K562 (cell line): Measurements from ENCODE around the gene TMEM252. TPM values are rescaled to one million over a fixed set of nuclear protein-coding genes. Genes with fewer than 3 reads are reported as not detected.

Source experiments
- ATAC-seq: fragments of 200-7000 bp; cut with Tn5 transposase; 3 replicates; pipeline ENCODE4 v1.9.1; 2020; ENCODE audit warnings: moderate library complexity
- BruUV-seq: library from RNA; stranded (reverse); fragments of 400-500 nt; replicated peaks from 2 replicates; lab custom pipeline; 2021; lab: Mats Ljungman, UMichigan
- CTCF ChIA-PET: fragments of 300-600 bp; formaldehyde crosslinking; extraction: SDS; loops from one replicate; lab custom pipeline; 2021; ENCODE audit warnings: low intra/inter-chr PET ratio; lab: Yijun Ruan, JAX
- POLR2A ChIA-PET: fragments of 300-600, 350-650 bp; sonication (Branson Sonifier 250); formaldehyde crosslinking; extraction: SDS; loops from one replicate; lab custom pipeline; 2021; ENCODE audit warnings: antibody characterized with exemption, inconsistent platforms; lab: Yijun Ruan, JAX
- DNase-seq, 4 experiments: peaks; one replicate each; pipeline versions ENCODE4 v3.0.0 to v3.0.0-alpha.2; 2011 to 2018; ENCODE audit warnings: low spot score in 3 of 4, mixed read lengths in 3 of 4; ENCODE audit errors: extremely low read depth in 1 of 4
- FAIRE-seq: peaks from 2 replicates; lab custom pipeline; 2011; peaks lifted over from hg19 to GRCh38; lab: Jason Lieb, UNC
- H2AFZ ChIP-seq: 2 replicates; pipeline ENCODE4 v1.6.0; 2011; ENCODE audit warnings: low read depth, low read length, control low read depth, inconsistent platforms
- H3K27ac ChIP-seq: fragments of 200-600 bp; 3 replicates; pipeline ENCODE4 v1.8.0; 2011; ENCODE audit warnings: low read depth, mild to moderate bottlenecking, control low read depth, inconsistent platforms, low read length, moderate library complexity, mixed read lengths; ENCODE audit errors: extremely low read depth
- H3K27me3 ChIP-seq, 2 experiments: fragments of 300-600 bp in 1 of 2; 2 replicates in 1 of 2; 3 replicates in 1 of 2; pipeline versions ENCODE4 v1.6.0 to v1.8.0; 2011; ENCODE audit warnings: inconsistent platforms in 2 of 2, low read length in 2 of 2, mild to moderate bottlenecking in 1 of 2, mixed read lengths in 1 of 2, moderate library complexity in 1 of 2; ENCODE audit not compliant: control insufficient read depth in 2 of 2, insufficient read depth in 2 of 2
- H3K36me3 ChIP-seq: fragments of 300-600 bp; 3 replicates; pipeline ENCODE4 v1.8.0; 2011; ENCODE audit warnings: mild to moderate bottlenecking, low read length, inconsistent platforms; ENCODE audit not compliant: control insufficient read depth, insufficient read depth
- H3K4me1 ChIP-seq, 2 experiments: fragments of 200-600 bp in 1 of 2; replicated peaks in 1 of 2; 2 replicates in 1 of 2; 3 replicates in 1 of 2; pipeline versions ENCODE4 v1.5.1 to v1.8.0; 2011; ENCODE audit warnings: inconsistent platforms in 2 of 2, low read length in 2 of 2, mild to moderate bottlenecking in 1 of 2, mixed read lengths in 1 of 2, moderate library complexity in 1 of 2; ENCODE audit not compliant: control insufficient read depth in 2 of 2, insufficient read depth in 2 of 2
- H3K4me2 ChIP-seq: 2 replicates; pipeline ENCODE4 v1.6.1; 2011; ENCODE audit warnings: low read length, control low read depth, inconsistent platforms, mixed read lengths; ENCODE audit not compliant: insufficient read depth
- H3K4me3 ChIP-seq: fragments of 200-600 bp; sonication (generic), shearing (Covaris generic); 2 replicates; pipeline ENCODE4 v1.5.1; 2016; ENCODE audit warnings: control low read depth, inconsistent platforms
- H3K79me2 ChIP-seq: fragments of 200-600 bp; 3 replicates; pipeline ENCODE4 v1.8.0; 2011; ENCODE audit warnings: low read length, inconsistent platforms; ENCODE audit not compliant: control insufficient read depth, insufficient read depth
- H3K9ac ChIP-seq, 2 experiments: 2 replicates each; pipeline versions ENCODE4 v1.6.0 to v1.6.1; 2011; ENCODE audit warnings: low read depth in 2 of 2, low read length in 2 of 2, control low read depth in 1 of 2, inconsistent platforms in 1 of 2, mild to moderate bottlenecking in 1 of 2, mixed read lengths in 1 of 2; ENCODE audit not compliant: insufficient read depth in 1 of 2
- H3K9me1 ChIP-seq: one replicate; pipeline ENCODE4 v1.6.0; 2011; ENCODE audit warnings: inconsistent platforms, mild to moderate bottlenecking, low read length, moderate library complexity; ENCODE audit not compliant: control insufficient read depth, insufficient read depth
- H3K9me3 ChIP-seq: replicated peaks from 2 replicates; pipeline ENCODE4 v1.5.1; 2011; ENCODE audit warnings: low read depth, low read length, inconsistent platforms; ENCODE audit not compliant: control insufficient read depth, insufficient read depth
- H4K20me1 ChIP-seq: replicated peaks from 2 replicates; pipeline ENCODE4 v1.6.1; 2011; ENCODE audit warnings: low read length, inconsistent platforms, mixed read lengths; ENCODE audit not compliant: control insufficient read depth, insufficient read depth
- ETV1 ChIP-seq: fragments of 450-650 bp; conservative IDR thresholded peaks from 2 replicates; pipeline ENCODE4 v1.6.1; 2016; ENCODE audit warnings: missing genetic modification characterization, control low read depth, low read depth, missing compliant biosample characterization
- KLF1 ChIP-seq: fragments of 450-650 bp; IDR thresholded peaks from 2 replicates; pipeline ENCODE4 v1.6.1; 2016; ENCODE audit warnings: missing genetic modification characterization, missing compliant biosample characterization
- KLF16 ChIP-seq: IDR thresholded peaks from 2 replicates; pipeline ENCODE4 v1.6.1; 2016; ENCODE audit warnings: antibody characterized with exemption
- ZNF431 ChIP-seq: sonication (generic); formaldehyde crosslinking; IDR thresholded peaks from 2 replicates; pipeline ENCODE4 v1.8.0; 2022; ENCODE audit warnings: mild to moderate bottlenecking, missing genetic modification reagents
- ZNF584 ChIP-seq: fragments of 200-800 bp; sonication (Bioruptor generic); IDR thresholded peaks from 2 replicates; pipeline ENCODE4 v1.6.1; 2016; ENCODE audit warnings: low read depth, mild to moderate bottlenecking, missing genetic modification characterization, missing compliant biosample characterization
- WGBS: fragments of 100-300 bp; shearing (Covaris generic); methylation state at CpG from one replicate; pipeline ENCODE4 v1.1.6; 2016; ENCODE audit warnings: low coverage, mixed read lengths; ENCODE audit not compliant: insufficient coverage; ENCODE audit errors: missing lambda C conversion rate; 5-methylcytosine and 5-hydroxymethylcytosine counted together
- in situ Hi-C: fragments of 300-500 bp; cut with MboI; formaldehyde crosslinking; loops from 4 replicates; pipeline ENCODE4 v1.15.0; 2018; ENCODE audit warnings: inconsistent platforms, mixed read lengths
- intact Hi-C: fragments of 100-400 bp; cut with micrococcal nuclease; formaldehyde crosslinking; loops from 2 replicates; pipeline ENCODE4 v1.14.2; 2022
- polyA plus RNA-seq, 8 experiments: library from polyadenylated mRNA; depleted of rRNA in 4 of 8; stranded (reverse) in 5 of 8; unstranded in 3 of 8; fragments of >200 nt; fragmentation: Nextera tagmentation in 2 of 8; fragmentation: Illumina TruSeq in 1 of 8; extraction: Ambion mirVana in 2 of 8; extraction: Trizol in 1 of 8; gene quantifications; 2 replicates each; pipeline versions ENCODE4 v1.2.1 to v1.2.3, GENCODE V29; 2011 to 2014; ENCODE audit warnings: inconsistent platforms in 1 of 8, missing spikeins in 1 of 8
- total RNA-seq, 7 experiments: library from RNA; depleted of rRNA in 6 of 7; stranded (reverse); fragments of >200 nt in 6 of 7; fragmentation: Illumina TruSeq in 2 of 7; extraction: Trizol in 2 of 7; gene quantifications; 2 replicates each; pipeline versions ENCODE4 v1.2.1 to v1.2.3, GENCODE V29; 2011 to 2021; ENCODE audit warnings: low replicate concordance in 1 of 7
- TF ChIP-seq, protein P1 (sequence below): sonication (generic); IDR thresholded peaks from 2 replicates; pipeline ENCODE4 v1.6.1; 2016
- TF ChIP-seq, protein P2 (sequence below), 2 experiments: fragments of 450-650 bp; formaldehyde crosslinking in 1 of 2; IDR thresholded peaks; 2 replicates each; pipeline versions ENCODE4 v1.4.0 to v1.6.1; 2014 to 2020; ENCODE audit warnings: mild to moderate bottlenecking in 2 of 2, borderline replicate concordance in 1 of 2, low read depth in 1 of 2

Gene TMEM252
- total and polyA plus RNA-seq, 9 of the 15 experiments (the other 6 are each of a cell fraction or from before 2014, with no cell fraction given), result not detected

DNA sequence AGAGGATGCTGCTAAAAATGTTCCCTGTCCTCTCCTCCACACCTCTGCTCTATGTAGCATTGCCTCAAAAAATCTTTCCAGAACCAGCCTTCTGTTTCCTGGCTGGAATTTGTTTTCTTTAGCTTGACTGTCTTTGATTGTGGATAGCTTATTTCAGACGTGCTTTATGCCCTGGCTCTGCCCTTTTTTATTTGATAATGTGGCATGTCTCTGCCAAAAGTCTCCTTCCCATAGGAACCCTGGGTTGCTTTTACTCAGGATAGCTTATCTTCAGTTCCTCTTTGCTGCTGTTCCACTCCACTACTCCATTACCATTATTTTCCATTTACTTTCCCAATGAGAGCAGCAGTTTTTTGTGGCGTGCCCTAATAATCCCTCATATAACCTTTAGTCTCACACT lies 885 bp upstream of the TMEM252 start:
- ATAC-seq, result no peak
- H3K27ac ChIP-seq, result no peak overlapping the region
- H3K4me3 ChIP-seq, result no peak overlapping the region
- no peaks in the 10 kb centered on the region for H3K4me1 ChIP-seq
- H4K20me1 ChIP-seq, result no peaks in the 10 kb centered on the region
- H3K79me2 ChIP-seq, result no peaks in the 10 kb centered on the region
- TF ChIP-seq KLF16 (no peak), ZNF431 (CRISPR knock-in tag) (no peak), ZNF584 (CRISPR knock-in tag) (no peak), KLF1 (tag) (no peak), ETV1 (tag) (no peak)
- TF ChIP-seq, protein P1, sequence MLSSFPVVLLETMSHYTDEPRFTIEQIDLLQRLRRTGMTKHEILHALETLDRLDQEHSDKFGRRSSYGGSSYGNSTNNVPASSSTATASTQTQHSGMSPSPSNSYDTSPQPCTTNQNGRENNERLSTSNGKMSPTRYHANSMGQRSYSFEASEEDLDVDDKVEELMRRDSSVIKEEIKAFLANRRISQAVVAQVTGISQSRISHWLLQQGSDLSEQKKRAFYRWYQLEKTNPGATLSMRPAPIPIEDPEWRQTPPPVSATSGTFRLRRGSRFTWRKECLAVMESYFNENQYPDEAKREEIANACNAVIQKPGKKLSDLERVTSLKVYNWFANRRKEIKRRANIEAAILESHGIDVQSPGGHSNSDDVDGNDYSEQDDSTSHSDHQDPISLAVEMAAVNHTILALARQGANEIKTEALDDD, result no peak
- TF ChIP-seq, protein P2, sequence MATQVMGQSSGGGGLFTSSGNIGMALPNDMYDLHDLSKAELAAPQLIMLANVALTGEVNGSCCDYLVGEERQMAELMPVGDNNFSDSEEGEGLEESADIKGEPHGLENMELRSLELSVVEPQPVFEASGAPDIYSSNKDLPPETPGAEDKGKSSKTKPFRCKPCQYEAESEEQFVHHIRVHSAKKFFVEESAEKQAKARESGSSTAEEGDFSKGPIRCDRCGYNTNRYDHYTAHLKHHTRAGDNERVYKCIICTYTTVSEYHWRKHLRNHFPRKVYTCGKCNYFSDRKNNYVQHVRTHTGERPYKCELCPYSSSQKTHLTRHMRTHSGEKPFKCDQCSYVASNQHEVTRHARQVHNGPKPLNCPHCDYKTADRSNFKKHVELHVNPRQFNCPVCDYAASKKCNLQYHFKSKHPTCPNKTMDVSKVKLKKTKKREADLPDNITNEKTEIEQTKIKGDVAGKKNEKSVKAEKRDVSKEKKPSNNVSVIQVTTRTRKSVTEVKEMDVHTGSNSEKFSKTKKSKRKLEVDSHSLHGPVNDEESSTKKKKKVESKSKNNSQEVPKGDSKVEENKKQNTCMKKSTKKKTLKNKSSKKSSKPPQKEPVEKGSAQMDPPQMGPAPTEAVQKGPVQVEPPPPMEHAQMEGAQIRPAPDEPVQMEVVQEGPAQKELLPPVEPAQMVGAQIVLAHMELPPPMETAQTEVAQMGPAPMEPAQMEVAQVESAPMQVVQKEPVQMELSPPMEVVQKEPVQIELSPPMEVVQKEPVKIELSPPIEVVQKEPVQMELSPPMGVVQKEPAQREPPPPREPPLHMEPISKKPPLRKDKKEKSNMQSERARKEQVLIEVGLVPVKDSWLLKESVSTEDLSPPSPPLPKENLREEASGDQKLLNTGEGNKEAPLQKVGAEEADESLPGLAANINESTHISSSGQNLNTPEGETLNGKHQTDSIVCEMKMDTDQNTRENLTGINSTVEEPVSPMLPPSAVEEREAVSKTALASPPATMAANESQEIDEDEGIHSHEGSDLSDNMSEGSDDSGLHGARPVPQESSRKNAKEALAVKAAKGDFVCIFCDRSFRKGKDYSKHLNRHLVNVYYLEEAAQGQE (IDR thresholded peaks at IDR 0.05; ENCODE audit: borderline replicate concordance), result no peak
- TF ChIP-seq, protein P2 (CRISPR knock-in tag; IDR thresholded peaks at IDR 0.05; ENCODE audit: low read depth), result no peak
- H3K9me3 ChIP-seq, result no peaks in the 10 kb centered on the region
- H3K9ac ChIP-seq, result no peak overlapping the region
- H2AFZ ChIP-seq, result no peak overlapping the region
- ChIA-PET POLR2A (no interaction called here), CTCF (no interaction called here)
- in situ Hi-C loops (no loop called here), intact Hi-C loops (no loop called here)
- no peaks in the 10 kb centered on the region for H3K9me1 ChIP-seq
- no peak for DNase-seq
- no TSS peak for BruUV-seq
- no peaks in the 10 kb centered on the region for H3K36me3 ChIP-seq
- no peak overlapping the region for H3K4me2 ChIP-seq
- WGBS, result 0% methylated on average over 2 of the region's 2 CpGs
- FAIRE-seq, result no peak
- peaks cover 0 to 3% of the 10 kb centered on the region in 2 experiments; a peak in 2 of 5 replicates for H3K27me3 ChIP-seq
